ENCODE data around the gene CGB5.
"Not testable (repeated sequence)": the region's sequence is repeated elsewhere in the genome, so short reads cannot be mapped to it uniquely, and the experiment has no call there.

DNA sequence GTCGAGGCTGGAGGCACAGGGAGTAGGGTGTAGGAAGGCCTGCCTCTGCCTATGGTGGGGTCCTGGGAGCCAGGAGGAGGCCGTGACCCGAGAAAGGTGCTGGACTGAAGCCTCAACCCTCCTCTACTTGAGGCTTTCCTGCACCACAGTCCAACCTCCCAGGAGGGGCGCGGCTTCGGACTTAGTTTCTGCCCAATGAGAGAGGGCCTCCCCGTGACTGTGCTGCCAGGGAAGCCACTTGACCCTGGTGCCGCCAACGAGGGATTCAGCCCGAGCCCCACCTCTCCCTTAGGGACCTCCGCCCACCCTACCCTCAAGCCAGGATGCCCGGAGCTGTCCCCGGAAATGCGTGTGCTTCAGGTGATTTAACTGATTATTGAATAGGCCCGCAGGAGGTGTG is 19.4 kb upstream of the CGB5 start, which contains the start of gene CGB3:
- TF ChIP-seq, protein P1, sequence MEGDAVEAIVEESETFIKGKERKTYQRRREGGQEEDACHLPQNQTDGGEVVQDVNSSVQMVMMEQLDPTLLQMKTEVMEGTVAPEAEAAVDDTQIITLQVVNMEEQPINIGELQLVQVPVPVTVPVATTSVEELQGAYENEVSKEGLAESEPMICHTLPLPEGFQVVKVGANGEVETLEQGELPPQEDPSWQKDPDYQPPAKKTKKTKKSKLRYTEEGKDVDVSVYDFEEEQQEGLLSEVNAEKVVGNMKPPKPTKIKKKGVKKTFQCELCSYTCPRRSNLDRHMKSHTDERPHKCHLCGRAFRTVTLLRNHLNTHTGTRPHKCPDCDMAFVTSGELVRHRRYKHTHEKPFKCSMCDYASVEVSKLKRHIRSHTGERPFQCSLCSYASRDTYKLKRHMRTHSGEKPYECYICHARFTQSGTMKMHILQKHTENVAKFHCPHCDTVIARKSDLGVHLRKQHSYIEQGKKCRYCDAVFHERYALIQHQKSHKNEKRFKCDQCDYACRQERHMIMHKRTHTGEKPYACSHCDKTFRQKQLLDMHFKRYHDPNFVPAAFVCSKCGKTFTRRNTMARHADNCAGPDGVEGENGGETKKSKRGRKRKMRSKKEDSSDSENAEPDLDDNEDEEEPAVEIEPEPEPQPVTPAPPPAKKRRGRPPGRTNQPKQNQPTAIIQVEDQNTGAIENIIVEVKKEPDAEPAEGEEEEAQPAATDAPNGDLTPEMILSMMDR (IDR thresholded peaks at IDR 0.05) = not testable (repeated sequence)
- TF ChIP-seq POLR2A (IDR thresholded peaks at IDR 0.05) = not testable (repeated sequence)

All from breast epithelium (tissue), 3 donors.